HG03575 (cell line): ENCODE measurements around the gene ST8SIA2.
"Not testable (repeated sequence)": the region's sequence is repeated elsewhere in the genome, so short reads cannot be mapped to it uniquely, and the experiment has no call there.

Source experiments
- ATAC-seq: cut with Tn5 transposase; IDR thresholded peaks from one replicate; pipeline ENCODE4 v1.9.1; 2021; ENCODE audit not compliant: unreplicated experiment, insufficient number of reproducible peaks, low FRiP score; ENCODE audit errors: extremely low read depth

The ST8SIA2 gene

DNA sequence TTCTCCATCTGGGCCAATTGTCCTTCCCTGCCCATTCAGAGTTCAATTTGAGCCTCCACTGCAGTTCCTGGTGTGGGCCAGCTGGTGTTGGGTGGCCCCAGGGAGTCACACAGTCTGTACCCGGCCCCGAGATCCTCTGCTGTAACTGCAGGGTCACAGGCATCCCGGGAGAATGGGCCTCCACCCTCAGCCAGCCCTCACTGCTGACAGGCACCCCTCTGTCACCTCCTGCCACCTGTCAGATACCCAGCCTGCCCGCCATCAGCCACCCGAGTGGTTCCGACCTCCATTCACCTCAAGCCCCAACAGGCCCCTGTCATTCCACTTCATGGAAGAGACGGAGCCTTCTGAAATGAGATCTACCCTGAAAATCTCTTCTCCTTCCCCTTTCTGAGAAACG is 73.2 kb downstream of the ST8SIA2 start:
- no peak for ATAC-seq

DNA sequence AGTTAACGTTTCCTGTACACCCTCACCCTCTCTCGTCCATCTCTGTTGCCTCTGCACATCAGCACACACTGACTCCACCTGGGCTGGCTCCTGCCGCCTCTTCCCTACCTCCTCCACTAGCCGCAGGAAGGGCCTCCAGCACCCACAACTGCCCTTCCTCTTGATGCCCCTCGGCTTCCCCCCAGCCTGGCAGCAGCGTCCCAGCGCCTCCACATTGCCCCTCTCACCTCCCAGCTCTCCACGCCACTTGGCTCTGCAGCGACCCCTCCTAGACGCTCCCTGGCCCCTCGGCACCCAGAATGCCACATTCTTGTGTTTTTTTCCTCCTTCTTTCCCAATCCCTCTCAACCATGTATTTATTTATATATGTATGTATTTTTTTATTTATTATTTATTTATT is 73.6 kb downstream of the ST8SIA2 start:
- no peak for ATAC-seq

DNA sequence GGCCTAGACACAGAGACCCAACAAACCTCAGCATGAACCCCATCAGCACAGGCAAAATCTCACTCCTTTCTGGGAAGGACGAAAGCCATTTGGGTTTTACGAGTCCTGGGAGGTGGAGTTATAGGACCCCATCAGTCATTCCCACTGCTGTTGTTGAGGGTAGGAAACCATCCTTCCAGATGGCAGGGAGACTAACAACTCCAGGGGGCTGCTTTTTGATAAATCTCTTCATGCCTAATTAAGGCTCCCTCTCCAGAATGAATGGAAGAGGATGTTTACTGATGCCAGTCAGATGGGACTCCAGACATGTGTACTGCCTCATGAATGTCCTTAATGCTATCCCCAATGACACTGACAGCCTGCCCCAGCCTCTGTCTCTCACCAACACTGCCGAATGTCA is 75.3 kb downstream of the ST8SIA2 start:
- ATAC-seq: no peak

DNA sequence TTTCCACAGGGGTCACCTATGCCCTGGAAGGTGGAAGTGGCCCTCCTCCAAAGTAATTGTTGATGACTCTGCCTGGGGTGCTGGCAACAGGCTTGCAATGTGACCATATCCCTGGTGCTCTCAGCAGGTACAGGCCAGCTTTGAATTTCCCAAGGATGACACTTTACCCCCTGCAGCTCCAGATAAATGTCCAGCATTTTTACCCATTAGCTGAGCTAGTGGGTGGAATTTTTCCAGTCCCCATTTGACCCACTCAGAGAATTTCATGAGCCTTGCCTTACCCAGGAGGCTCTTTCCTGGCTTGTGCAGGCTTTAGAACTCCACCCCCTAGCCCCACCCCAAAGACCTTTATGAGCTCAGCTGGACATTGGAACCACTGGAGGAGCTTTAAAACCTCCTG is 77.6 kb downstream of the ST8SIA2 start:
- no peak for ATAC-seq

DNA sequence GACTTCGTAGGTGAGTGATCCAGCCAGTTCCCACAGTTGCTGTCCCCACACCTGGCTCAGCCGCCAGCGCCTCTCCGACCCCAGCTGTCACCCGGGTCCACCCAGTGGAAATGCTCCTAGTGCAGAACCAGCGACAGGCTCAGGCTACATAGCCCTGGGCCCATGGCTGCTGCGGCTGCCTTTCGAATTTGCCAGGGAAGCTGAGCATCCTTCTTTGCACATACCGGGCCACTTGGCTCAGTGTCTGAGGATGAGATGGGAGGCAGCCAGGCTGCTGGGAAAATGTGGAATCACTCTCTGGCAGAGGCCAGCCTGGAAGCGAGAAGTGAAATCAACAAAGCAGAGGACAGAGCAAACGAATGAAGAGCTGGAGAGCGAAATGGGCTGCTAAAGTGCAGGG is 80.1 kb downstream of the ST8SIA2 start:
- no peak for ATAC-seq

DNA sequence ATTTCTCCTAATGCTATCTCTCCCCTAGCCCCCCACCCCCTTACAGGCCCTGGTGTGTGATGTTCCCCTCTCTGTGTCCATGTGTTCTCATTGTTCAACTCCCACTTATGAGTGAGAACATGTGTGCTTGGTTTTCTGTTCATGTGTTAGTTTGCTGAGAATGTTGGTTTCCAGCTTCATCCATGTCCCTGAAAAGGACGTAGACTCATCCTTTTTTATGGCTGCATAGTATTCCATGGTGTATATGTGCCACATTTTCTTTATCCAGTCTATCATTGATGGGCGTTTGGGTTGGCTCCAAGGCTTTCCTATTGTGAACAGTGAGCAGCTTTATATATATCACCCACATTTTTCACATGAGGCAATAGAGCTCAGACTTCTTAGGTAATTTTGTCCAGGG is 86.0 kb downstream of the ST8SIA2 start:
- not testable (repeated sequence) for ATAC-seq

DNA sequence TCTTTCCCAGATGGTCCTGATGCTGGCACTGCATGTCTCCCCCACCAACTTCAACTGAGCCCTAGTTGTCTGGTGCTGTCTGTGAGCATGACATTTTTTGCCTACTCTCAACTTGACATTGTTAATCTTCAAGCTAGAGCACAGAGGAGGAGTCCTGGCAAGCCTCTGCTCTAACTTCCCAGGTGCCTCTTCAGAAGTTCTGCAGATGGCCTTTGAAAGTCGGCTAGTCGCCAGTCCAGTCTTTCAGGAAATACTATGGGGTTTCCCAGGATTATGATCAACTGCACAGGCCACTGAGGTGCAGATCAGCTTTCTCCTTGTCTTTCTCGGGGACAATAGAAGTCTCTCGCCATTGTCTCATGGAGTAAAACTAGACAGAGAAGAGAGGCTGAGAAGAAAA is 86.7 kb downstream of the ST8SIA2 start:
- no peak for ATAC-seq

DNA sequence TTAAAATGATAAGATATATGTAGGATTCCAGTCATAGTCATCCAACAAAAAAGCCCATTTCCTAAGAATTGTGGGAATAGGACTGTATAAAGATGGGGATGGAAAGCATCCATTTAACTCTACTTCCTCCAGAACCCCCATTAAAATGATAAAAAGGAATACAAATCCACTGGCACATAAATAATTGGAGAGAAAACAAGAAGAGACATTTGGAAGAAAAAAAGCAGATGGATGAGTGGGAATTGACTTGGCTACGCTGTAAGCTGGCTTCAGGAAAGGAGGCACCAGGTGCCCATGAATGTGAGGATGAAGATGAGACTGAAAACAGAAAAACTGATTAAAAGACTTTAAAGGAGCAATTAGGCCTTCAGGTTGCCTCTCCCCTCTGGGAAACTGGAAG is 91.8 kb downstream of the ST8SIA2 start:
- no peak for ATAC-seq

DNA sequence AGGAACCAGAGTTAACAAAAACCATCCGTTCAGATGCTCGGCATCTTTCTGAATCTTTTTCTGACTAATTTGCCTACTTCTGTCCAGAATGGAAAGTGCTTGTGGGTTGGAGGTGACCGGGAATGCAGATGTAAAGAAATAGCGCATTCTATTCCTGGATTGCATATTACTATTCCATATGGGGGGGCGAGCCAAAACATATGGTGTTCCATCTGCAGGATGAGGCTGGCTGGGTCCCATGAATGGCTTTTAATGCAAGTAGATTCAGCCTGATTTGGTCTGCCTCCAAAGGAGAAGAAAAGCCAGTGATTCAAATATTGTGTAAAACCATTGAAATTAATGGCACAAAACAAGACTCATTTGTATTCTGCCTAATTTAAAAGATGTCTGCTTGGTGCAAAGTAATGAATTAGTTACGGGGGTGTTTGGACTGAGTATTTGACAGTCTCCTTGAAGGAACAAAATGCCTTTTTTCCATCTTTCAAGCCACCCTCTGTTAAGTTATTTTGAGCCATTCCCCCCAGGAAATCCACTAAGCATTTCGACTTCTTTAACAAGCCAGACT is 99.0 kb downstream of the ST8SIA2 start:
- no peak for ATAC-seq

DNA sequence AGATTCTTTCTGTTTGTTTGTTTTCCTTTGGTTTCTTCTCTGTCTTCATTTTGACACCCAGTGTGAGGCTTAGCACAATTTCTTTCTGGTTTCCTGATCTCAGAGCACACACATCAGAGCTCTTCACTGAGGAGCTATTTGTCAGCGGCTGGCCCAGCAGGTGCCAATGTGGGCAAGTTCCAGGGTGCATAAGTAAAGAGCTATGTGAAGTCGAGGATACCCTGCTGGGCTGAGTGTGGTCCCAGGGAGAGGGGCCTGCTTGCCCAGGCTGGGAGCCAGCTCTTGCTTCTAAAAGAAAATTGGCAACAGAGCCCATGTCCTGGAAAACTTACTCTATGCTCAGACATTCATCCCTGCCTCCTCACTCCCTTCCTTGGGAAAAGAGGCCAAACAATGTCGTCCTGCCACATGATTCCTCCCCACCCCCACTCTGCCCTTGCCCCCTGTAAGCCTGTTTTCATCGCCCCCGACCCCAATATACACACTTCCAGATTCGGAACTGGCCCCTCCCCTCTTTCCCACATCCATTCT is 101.2 kb downstream of the ST8SIA2 start:
- ATAC-seq: no peak

DNA sequence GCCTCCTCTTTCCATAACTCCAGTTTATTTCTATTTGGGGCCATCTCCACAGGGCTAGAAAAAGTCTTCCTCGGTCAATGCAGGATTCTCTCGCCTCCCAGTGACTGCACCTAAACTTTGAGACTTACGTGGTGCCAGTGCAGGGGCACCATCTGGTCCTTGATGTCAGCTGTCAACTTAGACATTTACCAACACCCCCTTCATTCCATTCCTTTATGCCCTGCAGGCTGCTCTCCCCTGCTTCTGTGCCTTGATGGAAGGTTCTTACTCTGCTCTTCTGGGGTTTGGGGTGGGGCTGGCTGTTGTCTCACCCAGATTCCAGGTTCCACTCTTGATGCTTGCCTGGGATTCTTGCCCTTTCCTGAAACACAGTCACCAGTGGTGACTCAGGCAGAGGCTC is 101.8 kb downstream of the ST8SIA2 start:
- ATAC-seq: no peak

DNA sequence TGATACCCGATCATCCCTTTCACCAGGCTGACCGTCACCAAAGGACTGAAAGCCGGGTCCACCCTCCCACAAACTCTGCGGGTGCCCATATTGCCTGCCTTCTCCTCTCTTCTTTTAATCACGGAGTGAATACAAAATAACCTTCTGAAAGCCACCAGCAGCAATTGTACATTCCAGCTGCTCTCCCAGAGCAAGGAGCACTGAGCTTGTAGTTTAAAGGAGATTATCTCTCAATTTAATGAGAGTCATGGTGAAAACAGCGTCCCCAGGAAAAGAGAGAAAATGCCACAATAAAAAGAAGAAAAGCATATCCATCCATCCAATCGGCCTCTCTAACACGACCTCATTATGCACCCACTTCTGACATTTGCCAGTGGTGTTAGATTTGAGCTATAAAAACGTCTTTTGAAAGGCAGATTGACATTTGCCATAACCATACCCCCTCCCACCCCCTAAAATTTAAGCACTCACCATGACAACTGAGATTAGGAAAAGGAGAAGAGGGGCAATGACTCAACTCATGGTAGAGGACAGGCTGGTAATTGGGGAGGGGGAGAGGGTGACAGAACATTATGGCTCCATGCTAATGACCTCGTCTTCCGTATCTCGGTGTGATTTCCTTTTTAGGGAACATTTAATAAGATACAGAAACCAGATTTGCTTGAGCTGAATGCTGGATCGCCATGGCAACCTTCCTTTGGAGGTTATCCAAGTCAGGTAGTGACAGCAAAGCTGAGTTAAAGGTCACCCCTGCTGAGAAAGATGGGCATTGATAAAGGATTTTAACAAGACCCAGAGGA is 106.2 kb downstream of the ST8SIA2 start:
- no peak for ATAC-seq

DNA sequence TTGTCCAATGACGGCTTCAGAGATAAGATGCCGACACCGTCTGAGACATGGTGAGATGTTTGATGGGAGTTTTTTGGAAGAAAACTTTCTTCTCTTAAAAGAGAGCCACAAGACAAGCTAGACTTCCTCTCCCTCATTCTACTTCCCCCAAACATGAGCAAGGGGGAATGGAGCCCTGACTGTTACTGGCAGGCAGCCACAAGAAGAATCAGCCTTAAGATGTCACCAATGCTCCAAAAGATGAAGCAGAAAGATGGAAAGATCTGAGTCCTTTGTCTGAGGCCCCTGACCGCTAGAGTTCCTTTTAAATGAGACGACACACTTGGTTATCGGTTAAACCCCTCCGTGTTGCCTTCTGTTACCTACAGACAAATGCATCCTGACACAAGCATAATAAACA is 108.7 kb downstream of the ST8SIA2 start:
- no peak for ATAC-seq

DNA sequence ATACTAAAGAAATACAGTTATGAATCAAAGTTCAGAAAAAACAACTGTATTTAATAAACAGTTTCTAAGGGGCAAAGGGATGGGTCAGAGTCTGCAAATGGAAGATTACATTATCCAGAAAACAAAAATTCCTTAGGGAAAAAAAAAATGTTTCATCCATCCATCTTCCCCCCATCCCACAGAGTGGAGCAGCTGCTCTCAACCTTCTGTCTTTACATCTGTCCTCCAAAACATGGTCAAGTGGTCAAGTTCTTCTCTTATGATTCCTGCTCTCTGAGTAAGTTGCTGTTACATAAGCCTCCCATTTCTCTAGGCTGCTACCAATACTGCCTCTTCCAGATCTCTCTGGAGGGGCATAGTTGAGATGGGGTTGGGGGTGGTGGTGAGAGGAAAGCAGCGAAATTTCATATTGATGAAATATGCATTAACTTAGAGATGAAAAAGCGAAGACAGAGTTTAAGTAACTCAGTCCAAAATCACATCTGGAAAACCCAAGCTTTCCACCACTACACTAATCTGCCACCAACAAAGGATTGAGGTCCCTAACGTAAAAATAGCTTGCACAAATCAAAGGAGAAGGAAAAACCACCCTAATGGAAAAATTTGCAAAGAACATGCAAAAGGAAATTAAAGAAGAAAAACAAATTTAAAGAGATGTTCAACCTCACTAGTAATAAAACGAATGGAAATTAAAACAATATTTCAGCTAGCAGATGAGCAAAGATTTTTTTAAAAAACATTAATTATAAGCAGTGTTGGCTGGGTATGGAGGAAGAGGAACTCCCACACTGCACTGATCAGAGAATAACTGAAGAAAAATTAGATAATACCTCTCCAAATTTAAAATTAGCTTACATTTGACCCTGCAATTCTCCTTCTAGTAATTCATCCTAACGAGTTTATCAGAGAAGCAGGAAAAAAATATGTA is 109.5 kb downstream of the ST8SIA2 start:
- ATAC-seq: no peak

DNA sequence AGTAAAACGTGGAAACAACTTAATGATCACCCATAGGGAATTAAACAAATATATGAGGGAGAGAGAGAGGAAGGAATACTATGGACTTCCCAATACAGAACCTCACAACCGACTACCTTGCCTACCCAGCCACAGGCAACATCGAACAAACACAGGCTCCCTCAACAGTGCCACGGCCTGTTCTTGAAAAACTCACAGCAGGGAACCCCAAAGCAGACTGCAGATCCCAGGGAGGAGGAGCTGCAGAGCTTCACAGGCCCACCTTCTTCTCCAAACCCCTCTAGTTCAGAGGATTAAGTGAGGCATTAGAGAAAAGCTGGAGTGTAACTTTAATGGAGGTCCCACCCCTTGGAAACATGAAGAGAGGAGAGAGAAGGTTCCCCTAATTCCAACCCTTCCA is 110.2 kb downstream of the ST8SIA2 start:
- ATAC-seq: no peak

DNA sequence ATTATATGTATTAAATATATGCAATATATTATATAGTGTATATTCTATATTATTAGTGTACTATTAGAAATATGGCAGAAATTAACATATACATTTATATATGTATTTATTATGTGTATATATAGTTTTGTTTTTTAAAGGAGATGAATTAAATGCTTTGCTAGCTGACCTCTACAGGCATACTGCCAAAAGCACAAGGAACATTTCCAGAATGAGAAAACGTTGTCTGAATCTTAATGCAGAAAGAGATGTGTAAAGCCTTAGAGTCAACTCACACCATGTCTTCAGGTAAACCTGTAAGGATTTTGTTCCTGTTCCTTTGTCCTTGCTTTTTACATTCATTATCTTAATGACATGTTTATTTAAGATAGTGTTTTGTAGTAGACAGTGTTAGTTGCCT is 111.9 kb downstream of the ST8SIA2 start:
- ATAC-seq: no peak

DNA sequence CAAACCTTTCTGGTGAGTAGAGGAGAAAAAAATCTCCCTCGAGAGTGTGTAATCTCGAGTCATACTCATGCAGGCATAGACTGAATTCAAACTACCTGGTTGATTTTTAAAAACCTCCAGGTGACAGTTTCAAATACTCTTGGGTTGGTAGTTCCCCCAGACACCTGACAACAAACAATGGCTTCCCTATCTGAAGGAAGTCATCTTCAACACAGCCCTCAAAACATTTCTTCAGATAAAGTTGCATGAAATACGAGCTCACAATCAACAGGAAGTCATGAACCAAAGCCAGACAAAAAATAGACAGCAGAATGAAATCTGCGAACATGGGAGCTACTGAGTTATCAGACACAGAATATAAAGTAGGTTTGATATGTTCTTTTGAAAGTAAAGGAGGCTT is 112.8 kb downstream of the ST8SIA2 start:
- ATAC-seq: no peak

DNA sequence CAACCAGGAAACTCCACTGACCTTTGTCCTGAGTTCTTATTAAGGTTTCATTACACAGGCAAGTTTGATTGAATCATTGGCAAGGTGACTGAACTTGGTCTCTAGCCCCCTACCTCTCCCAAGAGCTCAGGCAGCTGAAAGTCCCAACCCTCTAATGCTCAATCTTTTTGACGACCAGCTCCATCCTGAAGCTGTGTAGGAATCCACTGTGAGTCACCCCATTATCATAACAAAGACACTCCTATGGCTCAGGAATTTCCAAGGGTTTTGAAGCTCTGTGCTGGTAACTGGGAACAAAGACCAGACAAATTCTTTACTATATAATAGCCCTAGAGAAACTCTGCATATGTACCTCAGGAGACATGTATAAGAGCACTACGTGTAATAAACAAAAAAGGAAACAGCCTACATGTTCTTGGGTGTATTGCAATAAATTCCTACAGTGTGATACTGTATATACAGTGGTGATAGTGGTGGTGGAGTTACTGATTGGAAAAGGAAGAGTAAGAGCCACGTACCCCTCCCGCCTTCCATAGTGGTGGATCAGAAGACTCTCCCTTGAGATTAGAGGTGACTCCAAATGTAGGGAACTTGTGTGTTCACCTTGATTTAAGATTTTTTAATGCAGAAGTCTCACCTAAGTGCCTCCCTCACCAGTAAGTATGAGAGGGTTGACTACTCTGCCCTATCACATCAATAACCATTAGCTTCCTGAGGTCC is 116.6 kb downstream of the ST8SIA2 start:
- no peak for ATAC-seq
